GM11168 (cell line): Measurements from ENCODE around the gene COASY.
"Not testable (repeated sequence)": the region's sequence is repeated elsewhere in the genome, so short reads cannot be mapped to it uniquely, and the experiment has no call there.

Experiments
- in situ Hi-C: fragments of 300-500 bp; cut with MboI; formaldehyde crosslinking; loops from one replicate; pipeline ENCODE4 v1.12.0; 2022; ENCODE audit warnings: low sequenced_read_pairs; ENCODE audit not compliant: unreplicated experiment

Gene COASY

DNA sequence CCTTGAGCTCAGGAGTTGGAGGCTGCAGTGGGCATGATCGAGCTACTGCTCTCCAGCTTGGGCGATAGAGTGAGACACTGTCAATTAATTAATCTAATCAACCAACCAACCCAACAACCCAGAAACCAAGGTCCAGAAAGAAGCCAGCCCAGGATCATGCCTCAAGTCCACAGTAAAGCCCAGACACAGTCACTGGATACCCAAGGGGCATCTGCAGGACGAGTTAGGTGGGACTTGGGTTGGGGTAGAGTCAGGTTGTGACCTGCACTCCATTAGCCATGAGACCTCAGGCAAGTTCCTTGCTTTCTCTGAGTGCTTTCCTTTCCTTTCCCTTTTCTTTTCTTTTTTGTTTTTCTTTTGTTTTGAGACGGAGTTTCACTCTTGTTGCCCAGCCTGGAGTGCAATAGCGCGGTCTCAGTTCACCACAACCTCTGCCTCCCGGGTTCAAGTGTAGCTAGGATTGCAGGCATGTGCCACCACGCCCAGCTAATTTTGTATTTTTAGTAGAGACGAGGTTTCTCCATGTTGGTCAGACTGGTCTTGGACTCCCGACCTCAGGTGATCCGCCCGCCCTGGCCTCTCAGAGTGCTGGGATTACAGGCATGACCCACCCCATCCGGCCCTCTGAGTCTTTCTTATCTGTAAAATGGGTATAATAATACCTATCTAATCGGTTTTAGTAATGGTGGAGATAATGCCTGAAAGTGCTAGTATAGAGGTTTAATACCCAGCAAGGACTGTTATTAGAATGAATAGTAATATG lies 12.8 kb upstream of the COASY start:
- in situ Hi-C loops = no loop called here

DNA sequence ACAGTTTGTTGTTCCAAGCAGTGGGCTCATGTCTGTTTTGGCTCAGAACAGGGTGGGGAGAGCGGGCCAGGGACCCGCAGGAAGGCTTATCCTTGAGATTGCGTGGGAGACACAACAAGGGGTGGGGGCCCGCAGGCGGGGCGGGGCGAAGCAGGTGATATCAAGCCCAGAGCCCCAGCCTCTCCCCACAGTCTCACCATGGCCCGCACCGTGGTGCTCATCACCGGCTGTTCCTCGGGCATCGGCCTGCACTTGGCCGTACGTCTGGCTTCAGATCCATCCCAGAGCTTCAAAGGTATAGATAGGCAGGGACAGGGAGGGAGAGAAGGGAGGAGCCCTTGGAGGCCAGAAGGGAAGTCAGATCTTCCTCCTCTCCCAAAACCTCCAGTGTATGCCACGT lies 9.2 kb upstream of the COASY start, which contains the start of gene HSD17B1:
Gene HSD17B1 (plus strand): TSS at position 188 of the 400 bp plus-strand sequence. CDS start 11 bp downstream, at position 199.
- in situ Hi-C loops = not testable (repeated sequence)

DNA sequence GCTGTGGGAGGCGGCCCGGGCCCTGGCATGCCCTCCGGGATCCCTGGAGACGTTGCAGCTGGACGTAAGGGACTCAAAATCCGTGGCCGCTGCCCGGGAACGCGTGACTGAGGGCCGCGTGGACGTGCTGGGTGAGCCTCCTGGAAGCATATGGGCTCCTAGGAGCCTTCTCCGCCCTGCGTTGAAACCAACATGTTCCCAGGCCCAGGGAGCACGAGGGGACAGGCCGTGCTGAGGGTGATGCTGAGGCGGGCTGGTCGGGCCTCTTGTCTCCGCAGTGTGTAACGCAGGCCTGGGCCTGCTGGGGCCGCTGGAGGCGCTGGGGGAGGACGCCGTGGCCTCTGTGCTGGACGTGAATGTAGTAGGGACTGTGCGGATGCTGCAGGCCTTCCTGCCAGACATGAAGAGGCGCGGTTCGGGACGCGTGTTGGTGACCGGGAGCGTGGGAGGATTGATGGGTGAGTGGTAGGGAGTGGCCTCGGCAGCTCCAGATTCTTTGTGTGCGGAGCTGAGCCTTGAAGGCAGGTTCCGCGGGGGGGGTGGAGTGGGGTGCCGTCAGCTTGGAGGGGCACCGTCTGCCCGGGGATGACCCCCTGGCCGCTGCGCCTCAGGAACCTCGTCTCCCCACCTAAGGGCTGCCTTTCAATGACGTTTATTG lies 8.7 kb upstream of the COASY start:
- in situ Hi-C loops = no loop called here

DNA sequence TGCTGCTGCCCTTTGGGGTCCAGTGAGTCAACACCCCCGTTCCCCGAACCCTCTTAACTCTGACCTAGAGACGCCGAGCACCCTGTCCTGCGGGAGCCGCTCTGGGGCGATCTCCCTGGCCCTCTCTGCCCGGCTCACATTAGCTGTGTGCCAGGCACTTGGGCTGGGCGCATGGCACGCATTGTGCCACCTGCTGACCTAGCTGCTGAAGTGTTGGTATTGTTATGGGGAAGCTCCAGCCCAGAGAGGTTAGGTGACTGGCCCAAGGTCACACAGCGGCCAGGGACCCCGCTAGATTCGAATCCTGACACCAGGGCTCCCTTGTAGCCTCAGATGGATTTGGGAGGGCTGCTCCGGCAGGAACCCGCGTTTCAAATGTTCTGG lies 8.1 kb upstream of the COASY start:
- in situ Hi-C loops = no loop called here

DNA sequence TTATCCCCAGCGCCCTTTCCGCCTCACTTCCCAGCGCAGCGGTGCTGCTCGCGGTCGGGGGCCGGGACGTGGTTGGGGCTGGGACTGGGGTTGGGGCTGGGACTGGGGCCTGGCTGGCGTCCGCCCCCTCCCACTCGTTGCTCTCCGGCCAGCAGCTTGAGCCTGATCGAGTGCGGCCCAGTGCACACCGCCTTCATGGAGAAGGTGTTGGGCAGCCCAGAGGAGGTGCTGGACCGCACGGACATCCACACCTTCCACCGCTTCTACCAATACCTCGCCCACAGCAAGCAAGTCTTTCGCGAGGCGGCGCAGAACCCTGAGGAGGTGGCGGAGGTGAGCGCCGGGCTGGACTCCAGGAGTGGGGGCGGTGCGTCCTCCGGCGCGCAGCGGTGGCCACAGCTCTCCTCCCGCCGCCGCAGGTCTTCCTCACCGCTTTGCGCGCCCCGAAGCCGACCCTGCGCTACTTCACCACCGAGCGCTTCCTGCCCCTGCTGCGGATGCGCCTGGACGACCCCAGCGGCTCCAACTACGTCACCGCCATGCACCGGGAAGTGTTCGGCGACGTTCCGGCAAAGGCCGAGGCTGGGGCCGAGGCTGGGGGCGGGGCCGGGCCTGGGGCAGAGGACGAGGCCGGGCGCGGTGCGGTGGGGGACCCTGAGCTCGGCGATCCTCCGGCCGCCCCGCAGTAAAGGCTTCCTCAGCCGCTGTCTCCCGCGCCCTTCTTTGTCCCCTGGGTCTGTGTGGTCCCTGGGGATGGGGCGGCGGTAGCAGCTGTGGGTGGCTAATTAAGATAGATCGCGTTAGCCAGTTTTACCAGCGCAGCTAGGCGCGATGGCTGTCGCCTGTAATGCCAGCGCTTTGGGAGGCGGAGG lies 7.5 kb upstream of the COASY start:
- in situ Hi-C loops = no loop called here

DNA sequence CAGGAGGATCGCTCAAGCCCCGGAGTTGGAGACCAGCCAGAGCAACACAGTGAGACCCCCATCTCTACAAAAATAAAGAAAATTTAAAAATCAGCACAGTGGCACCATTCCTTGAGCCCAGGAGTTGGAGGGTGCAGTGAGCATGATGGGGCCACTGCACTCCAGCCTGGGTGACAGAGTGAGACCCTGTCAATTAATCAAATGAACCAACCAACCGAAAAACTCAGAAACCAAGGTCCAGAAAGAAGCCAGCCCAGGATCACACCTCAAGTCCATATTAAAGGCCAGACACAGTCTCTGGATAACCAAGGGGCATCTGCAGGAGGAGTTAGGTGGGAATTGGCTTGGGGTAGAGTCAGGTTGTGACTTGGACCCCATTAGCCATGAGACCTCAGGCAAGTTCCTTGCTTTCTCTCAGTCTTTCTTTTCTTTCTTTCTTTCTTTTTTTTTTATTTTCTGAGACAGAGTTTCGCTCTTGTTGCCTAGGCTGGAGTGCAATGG lies 6.8 kb upstream of the COASY start:
- in situ Hi-C loops = no loop called here

DNA sequence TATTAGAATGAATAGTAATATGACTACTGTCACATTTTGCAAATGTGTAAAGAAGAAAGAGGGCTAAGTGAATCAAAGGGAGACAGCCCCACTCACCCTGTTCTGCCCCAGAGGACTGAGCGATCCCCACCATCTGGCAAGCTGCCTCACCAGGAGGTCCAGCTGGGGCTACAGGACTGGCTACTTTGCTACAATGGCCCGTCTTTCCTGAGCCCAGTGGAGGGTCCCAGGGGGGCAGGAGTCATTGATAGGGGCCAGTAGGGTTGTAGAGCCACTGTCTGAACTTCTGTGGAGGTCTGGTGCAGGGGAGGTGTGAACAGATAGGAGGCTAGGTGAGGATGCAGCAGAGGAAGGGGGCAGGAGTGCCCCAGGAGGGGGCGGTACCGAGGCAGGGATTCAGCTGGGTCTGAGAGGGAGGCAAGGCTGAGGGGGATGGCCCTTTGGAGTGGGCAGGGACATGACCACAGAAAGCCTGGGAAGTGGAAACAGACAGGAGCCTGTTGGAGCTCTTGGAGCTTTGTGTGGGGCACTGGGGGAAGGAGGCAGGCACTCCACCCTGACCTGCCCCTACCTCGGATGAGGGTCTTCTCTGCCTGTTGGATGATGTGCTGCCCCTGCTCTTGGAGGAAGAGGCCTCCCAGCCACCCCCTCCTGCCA lies 5.9 kb upstream of the COASY start:
- in situ Hi-C loops = not testable (repeated sequence)

DNA sequence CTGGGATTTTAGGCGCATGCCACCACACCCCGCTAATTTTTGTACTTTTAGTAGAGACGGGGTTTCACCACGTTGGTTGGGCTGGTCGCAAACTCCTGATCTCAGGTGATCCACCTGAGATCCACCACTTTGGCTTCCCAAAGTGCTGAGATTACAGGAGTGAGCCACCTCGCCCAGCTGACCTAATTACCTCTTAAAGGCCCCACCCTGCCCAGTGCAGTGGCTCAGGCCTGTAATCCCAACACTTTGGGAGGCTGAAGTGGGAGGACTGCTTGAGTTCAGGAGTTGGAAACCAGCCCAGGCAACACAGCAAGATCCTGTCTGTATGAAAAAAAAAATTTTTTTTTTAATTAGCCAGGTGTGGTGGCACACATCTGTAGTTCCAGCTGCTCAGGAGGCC lies 2.9 kb upstream of the COASY start:
- in situ Hi-C loops = no loop called here

DNA sequence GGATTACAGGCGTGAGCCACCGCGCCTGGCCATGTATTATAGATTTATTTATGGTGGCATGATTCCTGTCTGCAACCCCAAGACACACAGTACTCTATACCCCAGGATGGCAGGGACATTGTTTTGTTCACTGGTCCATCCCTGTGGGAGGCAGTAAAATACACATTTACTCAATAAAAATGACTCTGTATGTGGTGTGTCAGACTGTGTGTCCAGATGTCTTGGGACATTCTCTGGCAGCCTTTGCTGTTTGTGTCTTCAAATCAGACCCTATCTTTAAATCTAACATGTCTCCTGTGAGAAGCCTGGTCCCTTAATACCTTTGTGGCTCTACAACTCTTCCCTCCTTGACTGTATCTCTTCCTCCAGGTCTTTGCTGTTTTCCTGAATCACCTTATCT lies 1.7 kb upstream of the COASY start:
- in situ Hi-C loops = no loop called here

DNA sequence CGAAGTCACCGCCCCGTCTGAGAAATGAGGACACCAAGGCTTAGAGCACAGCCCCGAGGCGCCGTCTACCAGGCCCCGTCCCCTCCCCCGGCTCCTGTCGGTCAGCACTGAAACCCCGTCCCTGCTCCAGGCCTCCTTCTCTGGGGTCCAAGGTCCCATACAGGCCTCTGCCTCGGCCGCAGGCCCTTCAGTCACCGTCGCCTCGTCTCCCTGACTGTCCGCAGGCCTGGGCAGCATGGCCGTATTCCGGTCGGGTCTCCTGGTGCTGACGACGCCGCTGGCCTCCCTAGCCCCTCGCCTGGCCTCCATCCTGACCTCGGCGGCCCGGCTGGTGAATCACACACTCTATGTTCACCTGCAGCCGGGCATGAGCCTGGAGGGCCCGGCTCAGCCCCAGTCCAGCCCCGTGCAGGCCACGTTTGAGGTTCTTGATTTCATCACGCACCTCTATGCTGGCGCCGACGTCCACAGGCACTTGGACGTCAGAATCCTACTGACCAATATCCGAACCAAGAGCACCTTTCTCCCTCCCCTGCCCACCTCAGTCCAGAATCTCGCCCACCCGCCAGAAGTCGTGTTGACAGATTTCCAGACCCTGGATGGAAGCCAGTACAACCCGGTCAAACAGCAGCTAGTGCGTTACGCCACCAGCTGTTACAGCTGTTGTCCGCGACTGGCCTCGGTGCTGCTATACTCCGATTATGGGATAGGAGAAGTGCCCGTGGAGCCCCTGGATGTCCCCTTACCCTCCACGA lies 617 bp downstream of the COASY start:
- in situ Hi-C loops = no loop called here

DNA sequence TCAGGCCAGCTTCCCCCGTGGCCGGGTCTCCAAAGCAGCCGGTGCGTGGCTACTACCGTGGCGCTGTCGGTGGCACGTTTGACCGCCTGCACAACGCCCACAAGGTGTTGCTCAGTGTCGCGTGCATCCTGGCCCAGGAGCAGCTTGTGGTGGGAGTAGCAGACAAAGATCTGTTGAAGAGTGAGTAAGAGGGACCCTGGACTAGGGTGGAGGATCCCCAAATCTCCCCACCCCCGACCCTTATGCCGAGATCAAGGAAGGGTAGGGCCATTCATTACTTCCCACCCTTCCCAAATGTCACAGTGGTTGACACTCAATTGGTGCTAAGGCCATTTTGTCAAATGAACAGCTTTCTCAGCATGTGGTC lies 1.2 kb downstream of the COASY start:
- in situ Hi-C loops = no loop called here

DNA sequence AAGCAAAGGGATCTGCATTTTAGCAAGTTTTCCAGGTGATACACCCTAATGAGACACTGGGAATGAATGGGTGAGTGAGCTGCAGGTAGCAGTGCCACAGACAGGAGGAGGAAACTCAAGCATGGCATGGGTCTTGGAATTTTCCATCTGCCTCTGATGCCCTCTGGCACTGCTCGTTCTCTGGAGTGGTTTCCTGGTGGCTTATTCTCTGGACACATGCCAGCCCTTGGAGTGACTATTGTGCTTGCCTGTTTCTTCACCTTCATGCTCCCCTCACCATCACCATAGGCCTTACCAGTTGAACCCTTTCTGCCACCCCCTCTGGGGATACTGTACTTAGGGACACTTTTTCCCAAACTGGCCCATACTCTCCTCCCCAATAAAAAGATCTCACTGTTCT lies 1.6 kb downstream of the COASY start:
- in situ Hi-C loops = no loop called here

DNA sequence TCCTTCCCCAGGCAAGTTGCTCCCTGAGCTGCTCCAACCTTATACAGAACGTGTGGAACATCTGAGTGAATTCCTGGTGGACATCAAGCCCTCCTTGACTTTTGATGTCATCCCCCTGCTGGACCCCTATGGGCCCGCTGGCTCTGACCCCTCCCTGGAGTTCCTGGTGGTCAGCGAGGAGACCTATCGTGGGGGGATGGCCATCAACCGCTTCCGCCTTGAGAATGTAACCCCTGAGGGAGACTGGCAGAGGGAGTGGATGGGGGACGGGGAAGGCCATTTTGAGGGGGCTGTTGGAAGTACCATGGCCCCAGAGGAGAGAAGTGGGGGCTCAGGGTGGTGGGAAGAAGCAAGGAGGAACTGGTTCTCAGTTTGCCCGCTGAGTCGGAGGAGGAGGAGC lies 2.0 kb downstream of the COASY start:
- in situ Hi-C loops = no loop called here

DNA sequence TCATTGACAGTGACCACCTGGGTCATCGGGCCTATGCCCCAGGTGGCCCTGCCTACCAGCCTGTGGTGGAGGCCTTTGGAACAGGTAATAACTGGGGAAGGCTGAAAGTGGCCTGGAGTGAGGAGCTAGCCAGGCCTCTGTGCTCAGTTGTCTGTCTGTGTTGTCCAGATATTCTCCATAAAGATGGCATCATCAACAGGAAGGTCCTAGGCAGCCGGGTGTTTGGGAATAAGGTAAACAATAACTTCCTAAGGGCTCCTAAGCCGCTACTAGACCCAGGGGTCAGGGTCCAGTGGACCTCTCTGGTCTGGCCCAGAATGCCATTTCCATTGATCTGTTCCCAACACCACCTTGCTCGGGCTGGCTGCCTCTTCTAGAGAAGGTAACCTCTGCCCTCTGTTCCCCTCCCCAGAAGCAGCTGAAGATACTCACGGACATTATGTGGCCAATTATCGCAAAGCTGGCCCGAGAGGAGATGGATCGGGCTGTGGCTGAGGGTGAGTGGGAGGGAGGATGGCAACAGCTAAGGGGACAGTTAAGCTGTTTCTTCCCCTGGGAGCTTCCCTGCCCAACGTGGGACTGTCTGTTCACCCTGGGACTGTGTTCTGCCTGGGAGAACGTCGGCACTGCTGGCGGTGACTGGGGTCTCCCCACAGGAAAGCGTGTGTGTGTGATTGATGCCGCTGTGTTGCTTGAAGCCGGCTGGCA lies 3.0 kb downstream of the COASY start:
- in situ Hi-C loops = no loop called here

DNA sequence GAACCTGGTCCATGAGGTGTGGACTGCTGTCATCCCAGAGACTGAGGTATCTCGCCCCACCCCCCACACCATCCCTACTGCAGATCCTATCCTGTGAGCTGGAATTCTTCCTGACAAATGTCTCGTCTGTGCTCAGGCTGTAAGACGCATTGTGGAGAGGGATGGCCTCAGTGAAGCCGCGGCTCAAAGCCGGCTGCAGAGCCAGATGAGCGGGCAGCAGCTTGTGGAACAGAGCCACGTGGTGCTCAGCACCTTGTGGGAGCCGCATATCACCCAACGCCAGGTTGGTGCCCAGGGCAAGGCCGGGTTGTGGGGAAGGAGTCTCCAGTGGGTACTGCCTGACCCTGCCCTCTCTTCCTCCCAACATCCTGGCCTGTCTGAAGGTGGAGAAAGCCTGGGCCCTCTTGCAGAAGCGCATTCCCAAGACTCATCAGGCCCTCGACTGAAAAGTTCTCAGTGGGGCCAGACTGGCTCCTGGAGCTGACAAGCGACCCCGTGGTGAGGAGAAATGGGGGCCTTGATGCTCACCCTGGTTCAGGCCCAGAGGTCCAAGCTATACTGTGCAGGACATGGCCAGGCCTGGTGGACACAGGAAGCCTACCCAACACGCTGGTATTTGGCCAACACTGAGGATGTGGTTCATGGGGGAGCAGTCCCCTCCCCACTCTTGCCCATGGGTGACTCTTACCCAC lies 3.7 kb downstream of the COASY start:
- in situ Hi-C loops = no loop called here

DNA sequence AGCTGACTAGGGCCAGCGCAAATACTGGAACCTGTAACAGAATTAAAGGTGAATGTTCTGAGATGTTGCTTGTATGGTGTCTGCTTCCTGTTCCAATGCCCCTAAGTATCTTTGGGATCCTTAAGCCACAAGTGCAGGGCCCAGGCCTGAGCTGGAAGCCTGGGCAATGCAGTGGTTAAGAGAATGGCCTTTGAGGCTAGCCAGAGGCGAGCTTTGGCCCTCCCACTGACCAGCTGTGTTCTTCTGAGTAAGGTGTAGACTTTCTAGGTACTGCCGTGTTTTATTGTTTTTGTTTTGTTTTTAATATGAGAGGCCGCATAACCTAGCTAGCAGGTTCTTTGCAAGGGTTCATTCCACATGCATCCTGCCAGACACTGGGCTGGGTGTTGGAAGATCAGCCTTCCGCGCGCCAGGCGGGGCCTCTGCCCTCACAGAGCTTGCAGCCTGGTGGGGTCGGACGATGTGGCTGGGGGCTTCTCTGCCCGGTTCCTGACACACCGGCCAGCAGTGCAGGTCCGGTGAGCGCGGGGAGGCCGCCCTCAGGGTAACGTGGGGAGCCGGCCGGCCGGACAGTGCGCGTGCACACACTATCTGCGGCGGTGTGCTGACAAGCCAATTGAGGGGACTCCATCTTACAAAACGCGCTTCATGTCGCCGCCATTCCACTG lies 4.4 kb downstream of the COASY start:
- in situ Hi-C loops = no loop called here

DNA sequence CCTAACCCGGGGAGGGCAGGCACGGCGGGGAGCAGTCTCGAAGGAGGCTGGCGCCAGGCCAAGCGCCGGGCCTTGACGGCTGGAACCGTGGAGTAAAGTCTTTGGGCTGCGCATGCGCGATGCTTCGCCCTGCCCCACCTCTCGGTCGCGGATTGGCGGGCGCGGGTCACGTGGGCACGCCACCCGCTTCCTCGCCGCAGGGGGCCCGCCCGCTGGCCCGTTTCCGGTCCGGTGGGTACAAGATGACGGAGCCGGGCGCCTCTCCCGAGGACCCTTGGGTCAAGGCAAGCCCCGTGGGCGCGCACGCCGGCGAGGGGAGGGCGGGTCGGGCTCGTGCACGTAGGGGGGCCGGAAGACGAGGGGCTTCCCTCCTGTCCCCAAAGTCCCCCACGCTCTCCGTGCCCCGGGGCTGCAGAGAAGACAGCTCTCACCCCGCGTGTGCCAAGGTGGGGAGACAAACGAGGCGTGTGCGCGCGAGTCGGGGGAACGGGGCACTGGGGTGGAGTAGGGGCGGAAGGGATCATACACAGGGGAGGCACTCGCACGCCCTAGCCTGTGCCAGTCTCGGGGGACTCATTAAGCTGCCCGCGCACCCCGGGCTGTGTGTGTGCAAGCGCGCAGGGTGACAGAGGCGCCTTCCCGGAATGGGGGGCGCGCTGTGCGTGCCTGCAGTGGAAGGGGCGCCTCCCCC lies 5.1 kb downstream of the COASY start, which contains the start of gene MLX:
Gene MLX (plus strand): TSS at position 218 of the 691 bp plus-strand sequence. CDS start 25 bp downstream, at position 243.
- in situ Hi-C loops = no loop called here
